GM12873 (cell line): ENCODE results near the gene HACD3.
A peak's percentile ranks its signal among the peaks of the same experiment; 100 is the strongest.

Source experiments
- TF ChIP-seq, protein P1 (sequence below): IDR thresholded peaks from 2 replicates; pipeline ENCODE4 v1.5.1; 2012; ENCODE audit warnings: low read depth, mild to moderate bottlenecking, moderate library complexity, low read length, control low read depth; ENCODE audit not compliant: insufficient read depth; ENCODE audit errors: missing control alignments

The HACD3 gene

DNA sequence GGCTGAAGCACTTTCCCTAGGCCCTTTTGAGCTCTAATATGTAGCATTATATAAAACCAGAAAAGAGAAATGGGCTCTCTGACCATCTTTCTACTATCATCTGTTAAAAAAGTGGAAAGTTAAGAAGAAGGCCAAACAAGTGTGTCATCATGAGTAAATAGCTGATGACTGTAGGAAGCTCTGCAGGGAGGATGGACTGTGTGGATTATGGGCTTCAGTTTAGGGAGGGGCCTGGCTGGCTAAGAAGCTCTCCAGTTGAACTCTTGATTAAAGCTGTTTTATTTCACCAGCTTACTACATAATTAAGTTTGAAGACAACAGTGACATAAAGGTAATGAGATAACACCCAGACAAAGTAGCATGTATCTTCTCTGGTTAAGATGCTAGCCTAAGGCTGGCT, 50.0 kb downstream of the HACD3 start:
- TF ChIP-seq, protein P1, sequence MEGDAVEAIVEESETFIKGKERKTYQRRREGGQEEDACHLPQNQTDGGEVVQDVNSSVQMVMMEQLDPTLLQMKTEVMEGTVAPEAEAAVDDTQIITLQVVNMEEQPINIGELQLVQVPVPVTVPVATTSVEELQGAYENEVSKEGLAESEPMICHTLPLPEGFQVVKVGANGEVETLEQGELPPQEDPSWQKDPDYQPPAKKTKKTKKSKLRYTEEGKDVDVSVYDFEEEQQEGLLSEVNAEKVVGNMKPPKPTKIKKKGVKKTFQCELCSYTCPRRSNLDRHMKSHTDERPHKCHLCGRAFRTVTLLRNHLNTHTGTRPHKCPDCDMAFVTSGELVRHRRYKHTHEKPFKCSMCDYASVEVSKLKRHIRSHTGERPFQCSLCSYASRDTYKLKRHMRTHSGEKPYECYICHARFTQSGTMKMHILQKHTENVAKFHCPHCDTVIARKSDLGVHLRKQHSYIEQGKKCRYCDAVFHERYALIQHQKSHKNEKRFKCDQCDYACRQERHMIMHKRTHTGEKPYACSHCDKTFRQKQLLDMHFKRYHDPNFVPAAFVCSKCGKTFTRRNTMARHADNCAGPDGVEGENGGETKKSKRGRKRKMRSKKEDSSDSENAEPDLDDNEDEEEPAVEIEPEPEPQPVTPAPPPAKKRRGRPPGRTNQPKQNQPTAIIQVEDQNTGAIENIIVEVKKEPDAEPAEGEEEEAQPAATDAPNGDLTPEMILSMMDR: no peak

DNA sequence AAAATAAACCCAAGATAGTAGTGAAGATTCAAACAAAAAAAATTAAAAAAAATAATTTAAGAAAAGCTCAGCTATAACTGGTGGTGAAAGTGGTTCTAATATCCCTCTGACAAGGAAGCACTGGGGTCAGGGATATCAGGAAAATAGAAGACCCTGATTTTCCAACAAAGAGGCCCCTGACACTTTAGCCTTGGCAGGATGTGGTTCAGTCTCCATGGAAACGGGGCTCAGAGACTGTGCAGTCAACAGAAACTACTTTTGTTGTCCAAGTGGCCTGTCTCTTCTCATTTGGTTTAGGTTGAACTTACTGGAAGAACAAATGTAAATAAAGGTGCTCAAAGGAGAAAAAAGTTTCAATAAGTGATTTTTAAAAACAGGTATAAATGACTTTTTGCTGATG, 53.4 kb downstream of the HACD3 start:
- TF ChIP-seq, protein P1: no peak

DNA sequence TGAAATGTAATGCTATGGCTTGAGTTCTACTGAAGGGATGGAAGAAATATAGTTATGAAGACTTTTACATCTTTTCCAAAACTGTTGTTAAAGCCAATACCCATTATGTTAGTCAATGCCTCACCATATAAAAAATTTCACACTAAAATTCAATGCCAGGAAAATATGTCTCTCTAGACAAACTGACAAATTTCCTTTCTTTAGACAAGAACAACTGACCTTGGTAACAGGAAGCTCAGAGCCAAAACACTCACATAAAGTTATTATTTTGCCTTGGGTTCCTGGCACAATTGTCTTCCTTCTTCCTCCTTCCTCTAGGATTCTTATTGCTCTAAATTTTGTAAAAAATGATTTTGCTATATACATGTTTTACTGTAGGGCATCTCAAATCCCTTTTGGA, 54.0 kb downstream of the HACD3 start:
- TF ChIP-seq, protein P1: no peak

DNA sequence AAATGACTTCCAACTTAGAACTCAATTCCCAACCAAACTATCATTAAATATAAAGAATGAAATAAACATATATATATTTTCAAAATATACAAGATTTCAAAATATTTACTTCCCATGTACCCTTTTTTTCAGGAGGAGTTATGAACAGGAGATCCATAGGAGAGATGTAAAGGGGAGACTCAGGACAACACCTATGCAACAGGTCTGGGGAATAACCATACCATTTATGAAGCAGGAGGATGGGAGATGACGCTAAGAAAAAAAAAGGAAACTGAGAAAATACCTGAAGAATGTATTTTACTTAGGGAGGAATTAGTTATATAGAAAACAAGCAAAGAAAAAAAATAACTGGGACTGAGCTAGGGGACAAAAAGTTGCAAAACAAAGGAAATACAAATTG, 56.8 kb downstream of the HACD3 start:
- TF ChIP-seq, protein P1: no peak

DNA sequence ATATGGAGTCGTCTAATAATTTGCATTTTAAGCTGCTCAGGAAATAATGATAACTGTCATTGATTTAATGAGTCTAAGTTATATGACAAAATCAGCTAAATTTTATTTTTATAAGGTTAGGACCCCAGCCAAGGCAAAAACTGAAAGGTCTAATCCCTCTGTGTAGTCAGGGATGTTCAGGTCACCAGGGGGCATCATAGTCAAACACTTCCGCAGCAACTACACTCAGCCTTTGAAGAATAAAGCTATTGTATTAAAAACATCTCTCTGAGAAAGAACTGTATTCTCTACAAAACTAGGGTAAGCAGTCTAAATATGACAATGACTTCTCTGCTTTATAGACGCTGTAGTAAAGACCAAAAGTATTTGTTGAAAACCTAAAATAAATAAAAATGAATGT, 65.7 kb downstream of the HACD3 start:
- TF ChIP-seq, protein P1: peak; percentile 24

DNA sequence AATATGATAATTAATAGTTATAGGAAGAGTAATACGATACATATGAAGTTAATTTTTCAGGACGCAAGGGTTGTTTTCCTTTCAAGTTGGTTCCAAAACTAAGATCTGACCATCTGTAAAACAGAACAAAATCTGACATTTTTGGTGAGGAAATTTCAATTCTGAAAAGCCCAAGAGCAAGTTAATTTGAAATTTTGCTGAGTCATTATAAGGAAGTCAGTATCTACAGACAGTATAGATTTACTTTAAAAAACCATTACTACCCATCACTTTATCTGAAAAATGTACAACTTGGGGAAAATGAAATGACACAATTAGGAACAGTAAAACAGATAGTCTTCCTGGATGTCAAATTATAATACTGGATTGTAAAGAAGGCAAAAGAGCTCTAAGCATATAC, 68.2 kb downstream of the HACD3 start:
- TF ChIP-seq, protein P1: no peak

DNA sequence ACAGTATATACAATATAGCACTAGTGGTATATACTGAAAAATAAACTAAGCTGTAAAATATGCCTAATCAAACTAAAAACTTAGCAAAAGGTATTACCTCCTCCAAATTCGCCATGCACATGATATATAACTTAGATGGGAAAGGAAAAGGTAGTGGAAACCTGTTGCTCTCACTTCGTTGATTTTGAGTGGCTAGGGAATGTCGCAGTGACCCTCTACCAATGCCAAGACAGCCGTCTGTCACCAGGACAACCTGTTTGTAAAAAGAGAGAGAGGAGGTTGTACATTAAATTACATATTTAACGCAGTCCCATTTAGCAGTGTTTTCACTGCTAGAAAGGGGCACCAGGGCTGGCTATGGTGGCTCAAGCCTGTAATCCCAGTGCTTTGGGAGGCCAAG, 69.4 kb downstream of the HACD3 start:
- TF ChIP-seq, protein P1: no peak

DNA sequence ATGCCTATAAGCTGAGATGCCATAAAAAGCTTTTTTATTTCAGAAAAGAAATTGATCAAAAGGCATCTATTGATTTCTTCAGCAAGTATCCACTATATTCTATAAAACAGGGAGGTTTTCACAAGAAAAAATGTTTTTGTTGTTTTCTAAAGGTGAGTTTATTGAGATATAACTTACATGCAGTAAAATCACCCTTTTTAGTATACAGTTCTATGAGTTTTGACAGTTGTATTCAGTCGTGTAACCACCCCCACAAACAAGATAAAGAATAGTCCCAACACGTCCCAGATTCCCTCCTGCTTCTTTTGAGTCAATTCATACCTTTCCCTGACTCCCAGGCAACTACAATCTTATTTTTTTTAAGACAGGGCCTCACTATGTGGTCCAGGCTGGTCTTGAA, 72.9 kb downstream of the HACD3 start:
- TF ChIP-seq, protein P1: no peak
